Thoracic aorta (tissue), 2 donors: ENCODE measurements around the gene PGM1. TPM values are rescaled to one million over a fixed set of nuclear protein-coding genes. Genes with fewer than 3 reads are reported as not detected.

Experiments
- ATAC-seq: fragments of 150-250 bp; one replicate; pipeline ENCODE4 v1.8.0; 2017; ENCODE audit warnings: low read depth; ENCODE audit not compliant: insufficient number of reproducible peaks, low FRiP score
- DNase-seq: peaks from one replicate; pipeline ENCODE4 v3.0.0-alpha.2; 2020; ENCODE audit warnings: low spot score
- H3K27ac ChIP-seq, 2 donors: fragments of 200-600 bp; sonication (generic); 1 replicate in 1 of 2; 2 replicates in 1 of 2; pipeline ENCODE4 v1.5.1; 2016; ENCODE audit warnings: mild to moderate bottlenecking in 2 of 2, moderate library complexity in 2 of 2
- H3K27me3 ChIP-seq: fragments of 200-600 bp; sonication (generic); replicated peaks from 2 replicates; pipeline ENCODE4 v1.6.0; 2016; ENCODE audit warnings: mild to moderate bottlenecking; ENCODE audit not compliant: insufficient read depth
- H3K36me3 ChIP-seq: fragments of 200-600 bp; sonication (generic); one replicate; pipeline ENCODE4 v1.5.1; 2016
- H3K4me1 ChIP-seq, 2 donors: fragments of 200-600 bp; sonication (generic); 1 replicate in 1 of 2; 2 replicates in 1 of 2; pipeline versions ENCODE4 v1.5.1 to v1.6.0; 2016; ENCODE audit warnings: low read depth in 2 of 2, mild to moderate bottlenecking in 1 of 2; ENCODE audit not compliant: control insufficient read depth in 1 of 2
- H3K4me3 ChIP-seq: fragments of 200-600 bp; sonication (generic); 2 replicates; pipeline ENCODE4 v1.5.1; 2016; ENCODE audit warnings: mild to moderate bottlenecking
- H3K9me3 ChIP-seq: fragments of 200-600 bp; sonication (generic); 2 replicates; pipeline ENCODE4 v1.5.1; 2016
- total RNA-seq, 2 donors: library from RNA; depleted of rRNA; stranded (reverse); fragments of >200 nt; gene quantifications; one replicate each; pipeline versions ENCODE4 v1.1.0 to v1.2.3, GENCODE V29; 2016
- TF ChIP-seq, protein P1 (sequence below): fragments of 200-600 bp; sonication (generic); IDR thresholded peaks from one replicate; pipeline ENCODE4 v1.5.1; 2019; ENCODE audit warnings: antibody characterized with exemption

Gene PGM1
- total RNA-seq, 2 donors from 2014 or later = 62.4 to 69.7 TPM

GRCh38 chr1:63634471-63634870, 41.3 kb downstream of the PGM1 start:
- H3K27me3 ChIP-seq = no peaks in the 10 kb centered on the region
- H3K27ac ChIP-seq = no peak overlapping the region
- peaks cover 29% of the 10 kb centered on the region for H3K36me3 ChIP-seq
- H3K4me3 ChIP-seq = no peak overlapping the region
- ATAC-seq (no peak), DNase-seq (no peak)
- TF ChIP-seq, protein P1, sequence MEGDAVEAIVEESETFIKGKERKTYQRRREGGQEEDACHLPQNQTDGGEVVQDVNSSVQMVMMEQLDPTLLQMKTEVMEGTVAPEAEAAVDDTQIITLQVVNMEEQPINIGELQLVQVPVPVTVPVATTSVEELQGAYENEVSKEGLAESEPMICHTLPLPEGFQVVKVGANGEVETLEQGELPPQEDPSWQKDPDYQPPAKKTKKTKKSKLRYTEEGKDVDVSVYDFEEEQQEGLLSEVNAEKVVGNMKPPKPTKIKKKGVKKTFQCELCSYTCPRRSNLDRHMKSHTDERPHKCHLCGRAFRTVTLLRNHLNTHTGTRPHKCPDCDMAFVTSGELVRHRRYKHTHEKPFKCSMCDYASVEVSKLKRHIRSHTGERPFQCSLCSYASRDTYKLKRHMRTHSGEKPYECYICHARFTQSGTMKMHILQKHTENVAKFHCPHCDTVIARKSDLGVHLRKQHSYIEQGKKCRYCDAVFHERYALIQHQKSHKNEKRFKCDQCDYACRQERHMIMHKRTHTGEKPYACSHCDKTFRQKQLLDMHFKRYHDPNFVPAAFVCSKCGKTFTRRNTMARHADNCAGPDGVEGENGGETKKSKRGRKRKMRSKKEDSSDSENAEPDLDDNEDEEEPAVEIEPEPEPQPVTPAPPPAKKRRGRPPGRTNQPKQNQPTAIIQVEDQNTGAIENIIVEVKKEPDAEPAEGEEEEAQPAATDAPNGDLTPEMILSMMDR = no peak
- no peaks in the 10 kb centered on the region for H3K4me1 ChIP-seq
- H3K9me3 ChIP-seq = no peaks in the 10 kb centered on the region

DNA sequence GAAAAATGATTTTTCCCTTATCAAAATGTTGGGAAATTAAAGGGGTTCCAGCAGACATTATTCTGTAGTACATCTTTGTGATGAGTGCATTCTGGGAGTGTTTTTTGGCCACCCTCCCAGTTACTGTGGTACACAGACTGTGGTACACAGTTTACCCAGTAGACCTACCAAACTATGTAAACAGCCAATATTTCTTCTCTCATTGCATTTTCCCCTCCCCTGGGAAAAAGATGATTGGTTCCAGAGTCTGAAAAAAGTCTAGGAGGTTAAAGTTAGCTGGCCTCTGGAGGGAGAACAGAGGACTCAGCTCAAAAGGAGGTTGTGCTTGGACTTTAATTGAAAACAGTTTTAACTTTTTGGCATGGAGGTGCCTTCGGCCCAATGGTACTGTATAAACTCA, 42.5 kb downstream of the PGM1 start:
- no peaks in the 10 kb centered on the region for H3K4me1 ChIP-seq
- no peak overlapping the region for H3K27ac ChIP-seq
- no peak for ATAC-seq
- no peak for DNase-seq
- no peaks in the 10 kb centered on the region for H3K9me3 ChIP-seq
- H3K4me3 ChIP-seq = no peak overlapping the region
- H3K36me3 ChIP-seq = peaks cover 20% of the 10 kb centered on the region
- TF ChIP-seq, protein P1 = no peak
- H3K27me3 ChIP-seq = no peaks in the 10 kb centered on the region

DNA sequence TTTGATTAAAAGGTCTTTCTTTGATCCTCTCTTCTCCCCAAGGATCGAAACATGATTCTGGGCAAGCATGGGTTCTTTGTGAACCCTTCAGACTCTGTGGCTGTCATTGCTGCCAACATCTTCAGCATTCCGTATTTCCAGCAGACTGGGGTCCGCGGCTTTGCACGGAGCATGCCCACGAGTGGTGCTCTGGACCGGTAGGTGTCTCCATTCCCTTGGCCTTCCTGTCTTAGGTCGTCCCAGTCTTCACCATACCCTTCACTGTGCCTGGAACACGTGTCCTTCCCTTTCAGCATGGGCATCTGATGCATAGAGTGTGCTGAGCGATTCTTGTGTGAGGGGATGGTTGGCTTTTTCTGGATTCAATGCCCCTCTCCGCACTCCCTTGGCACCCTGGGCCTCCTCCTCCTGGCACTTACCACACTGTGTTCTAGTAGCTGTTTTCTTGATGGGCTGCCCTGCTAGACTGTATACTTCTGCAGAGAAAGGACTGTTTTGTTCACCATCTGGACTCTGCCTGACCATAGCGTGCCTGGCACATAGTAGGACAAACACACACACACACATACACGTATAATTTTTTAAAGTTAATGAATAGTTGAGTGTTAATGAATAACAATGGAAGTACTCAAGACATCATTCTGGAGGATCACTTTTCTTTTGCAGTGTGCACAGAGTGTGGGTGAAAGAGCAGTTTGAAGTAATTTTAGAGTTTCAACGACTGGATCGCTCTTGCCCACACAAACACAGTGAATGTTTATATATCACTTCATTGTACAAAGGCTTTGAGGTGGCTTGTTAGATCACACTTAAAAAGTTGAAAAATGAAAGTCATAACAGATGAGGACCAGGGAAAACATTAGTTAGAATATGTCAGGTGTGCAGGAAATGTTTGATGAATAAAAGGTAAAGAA, 43.2 kb downstream of the PGM1 start:
- ATAC-seq (no peak), DNase-seq (no peak)
- H3K27ac ChIP-seq = no peak overlapping the region
- no peak overlapping the region for H3K4me3 ChIP-seq
- H3K4me1 ChIP-seq = no peaks in the 10 kb centered on the region
- H3K27me3 ChIP-seq = no peaks in the 10 kb centered on the region
- TF ChIP-seq, protein P1 = no peak
- H3K9me3 ChIP-seq = no peaks in the 10 kb centered on the region
- H3K36me3 ChIP-seq = peaks cover 20% of the 10 kb centered on the region

DNA sequence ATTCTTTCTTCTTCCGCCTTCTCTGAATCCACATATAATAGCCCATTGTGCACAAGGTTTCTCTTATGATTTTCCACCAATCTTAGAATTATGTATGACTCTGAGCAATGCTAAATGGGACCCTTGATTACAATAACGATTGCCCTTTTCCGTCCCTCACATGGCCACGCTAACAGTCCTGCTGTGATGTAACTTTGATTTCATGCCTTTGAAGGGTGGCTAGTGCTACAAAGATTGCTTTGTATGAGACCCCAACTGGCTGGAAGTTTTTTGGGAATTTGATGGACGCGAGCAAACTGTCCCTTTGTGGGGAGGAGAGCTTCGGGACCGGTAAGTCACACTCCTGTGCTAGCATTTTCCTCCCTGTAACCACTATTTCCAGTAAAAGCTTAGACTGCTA, 45.3 kb downstream of the PGM1 start:
- no peaks in the 10 kb centered on the region for H3K27me3 ChIP-seq
- peaks cover 3 to 6% of the 10 kb centered on the region in 2 donors for H3K4me1 ChIP-seq
- no peak overlapping the region for H3K27ac ChIP-seq
- ATAC-seq = no peak
- TF ChIP-seq, protein P1 = no peak
- DNase-seq = no peak
- peaks cover 10% of the 10 kb centered on the region for H3K36me3 ChIP-seq
- H3K9me3 ChIP-seq = no peaks in the 10 kb centered on the region
- H3K4me3 ChIP-seq = no peak overlapping the region

- H3K27me3 ChIP-seq = no peaks in the 10 kb centered on the region
- no peaks in the 10 kb centered on the region for H3K9me3 ChIP-seq
- ATAC-seq (no peak), DNase-seq (no peak)
- H3K27ac ChIP-seq = no peak overlapping the region
- H3K36me3 ChIP-seq = peaks cover 10% of the 10 kb centered on the region
- H3K4me1 ChIP-seq = peaks cover 7 to 10% of the 10 kb centered on the region in 2 donors
- TF ChIP-seq, protein P1 = no peak
- H3K4me3 ChIP-seq = no peak overlapping the region
Observed at GRCh38 chr1:63638875-63639274, 45.7 kb downstream of the PGM1 start.
